OCI-LY7 (cell line): ENCODE results near the gene DDX19B. TPM values are rescaled to one million over a fixed set of nuclear protein-coding genes. Genes with fewer than 3 reads are reported as not detected.

ENCODE experiments used
- BruUV-seq: library from RNA; stranded (reverse); fragments of 400-500 nt; replicated peaks from 2 replicates; lab custom pipeline; 2021; lab: Mats Ljungman, UMichigan
- CTCF ChIA-PET: fragments of 300-600 bp; sonication (Branson Sonifier 250); formaldehyde crosslinking; loops from one replicate; lab custom pipeline; 2022; ENCODE audit warnings: antibody characterized with exemption; ENCODE audit not compliant: unreplicated experiment; lab: Charles Lee
- POLR2A ChIA-PET: fragments of 300-600 bp; sonication (Branson Sonifier 250); formaldehyde crosslinking; loops from one replicate; lab custom pipeline; 2022; ENCODE audit warnings: antibody characterized with exemption; lab: Charles Lee
- DNase-seq: peaks from one replicate; pipeline ENCODE4 v3.0.0-alpha.2; 2015; ENCODE audit warnings: low spot score
- H2AFZ ChIP-seq: fragments of 200-600 bp; sonication (generic), shearing (Covaris generic); 2 replicates; pipeline ENCODE4 v1.6.1; 2014; ENCODE audit warnings: mild to moderate bottlenecking, antibody characterized with exemption, low read length, moderate library complexity
- H3K27ac ChIP-seq: fragments of 200-600 bp; sonication (generic); 2 replicates; pipeline ENCODE4 v1.5.1; 2014; ENCODE audit warnings: mixed run types, low read depth, mild to moderate bottlenecking, moderate library complexity, low read length, inconsistent platforms; ENCODE audit not compliant: poor library complexity, severe bottlenecking
- H3K36me3 ChIP-seq: fragments of 200-600 bp; sonication (generic); 2 replicates; pipeline ENCODE4 v1.6.1; 2014; ENCODE audit warnings: mild to moderate bottlenecking, antibody characterized with exemption, low read length, moderate library complexity, mixed read lengths; ENCODE audit not compliant: insufficient read depth
- H3K4me1 ChIP-seq: fragments of 200-600 bp; sonication (generic); 2 replicates; pipeline ENCODE4 v1.5.1; 2014; ENCODE audit warnings: mild to moderate bottlenecking, low read length; ENCODE audit not compliant: insufficient read depth, poor library complexity, severe bottlenecking
- H3K4me2 ChIP-seq: fragments of 200-600 bp; sonication (generic); 2 replicates; pipeline ENCODE4 v1.6.1; 2014; ENCODE audit warnings: mild to moderate bottlenecking, low read length
- H3K4me3 ChIP-seq: fragments of 200-600 bp; sonication (generic); 2 replicates; pipeline ENCODE4 v1.5.1; 2014; ENCODE audit warnings: mild to moderate bottlenecking, low read depth, low read length; ENCODE audit not compliant: poor library complexity, severe bottlenecking
- H3K79me2 ChIP-seq: fragments of 200-600 bp; sonication (generic); 2 replicates; pipeline ENCODE4 v1.6.1; 2016; ENCODE audit warnings: low read depth, mild to moderate bottlenecking, low read length, moderate library complexity, mixed read lengths; ENCODE audit not compliant: insufficient read depth
- H3K9me2 ChIP-seq: fragments of 200-600 bp; sonication (generic); 2 replicates; pipeline ENCODE4 v1.6.1; 2016; ENCODE audit warnings: mild to moderate bottlenecking, low read length, mixed read lengths; ENCODE audit not compliant: insufficient read depth
- H3K9me3 ChIP-seq: fragments of 200-600 bp; sonication (generic); 2 replicates; pipeline ENCODE4 v1.6.1; 2014; ENCODE audit warnings: mild to moderate bottlenecking, mixed run types, low read length, mixed read lengths
- H4K20me1 ChIP-seq: fragments of 200-600 bp; sonication (generic); 2 replicates; pipeline ENCODE4 v1.6.1; 2014; ENCODE audit warnings: mild to moderate bottlenecking, antibody characterized with exemption, low read length, moderate library complexity, mixed read lengths; ENCODE audit not compliant: insufficient read depth
- CTCF ChIP-seq: fragments of 200-600 bp; sonication (generic); conservative IDR thresholded peaks from 2 replicates; pipeline ENCODE4 v1.5.1; 2014; ENCODE audit warnings: mild to moderate bottlenecking, antibody characterized with exemption, low read length, moderate library complexity, mixed read lengths
- EZH2phosphoT487 ChIP-seq: fragments of 200-600 bp; sonication (generic); IDR thresholded peaks from 2 replicates; pipeline ENCODE4 v1.6.1; 2018; ENCODE audit warnings: low read depth, borderline replicate concordance, mild to moderate bottlenecking, mixed run types, antibody characterized with exemption, low read length, moderate library complexity, mixed read lengths
- intact Hi-C: fragments of 100-400 bp; cut with micrococcal nuclease; formaldehyde crosslinking; loops from one replicate; pipeline ENCODE4 v1.10.0; 2022; ENCODE audit not compliant: unreplicated experiment
- total RNA-seq, 2 experiments: library from RNA; depleted of rRNA in 1 of 2; stranded (reverse); fragments of >200 nt in 1 of 2; shearing (Covaris generic) in 1 of 2; gene quantifications; 2 replicates each; pipeline ENCODE4 v1.2.3, GENCODE V29; 2014 to 2022

The DDX19B gene
- total RNA-seq, 2 experiments from 2014 or later, result 18.7 to 22.8 TPM

DNA sequence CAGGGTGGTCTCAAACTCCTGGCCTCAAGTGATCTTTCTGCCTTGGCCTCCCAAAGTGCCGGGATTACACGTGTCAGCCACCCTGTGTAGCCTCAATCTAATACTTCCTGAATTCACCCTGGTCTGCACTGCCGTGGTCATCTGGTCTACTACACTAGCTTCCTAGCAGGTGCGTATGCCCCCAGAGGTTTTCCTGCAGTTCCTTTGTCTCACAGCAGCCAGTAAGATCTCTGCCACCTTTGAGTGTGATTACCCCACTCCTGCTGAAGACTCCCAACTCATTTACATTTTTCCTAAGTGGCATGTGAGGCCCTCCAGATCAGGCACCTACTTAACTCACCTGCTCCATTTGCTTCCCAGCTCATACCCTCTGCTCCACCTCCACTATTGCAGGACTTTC is 42.6 kb downstream of the DDX19B start:
- Histone ChIP-seq H3K4me2 (no peak overlapping the region), H3K27ac (no peak overlapping the region), H3K36me3 (no peaks in the 10 kb centered on the region), H3K9me3 (no peaks in the 10 kb centered on the region), H4K20me1 (no peaks in the 10 kb centered on the region), H3K9me2 (no peaks in the 10 kb centered on the region), H3K4me1 (peaks cover 14% of the 10 kb centered on the region), H2AFZ (no peak overlapping the region), H3K4me3 (no peak overlapping the region), H3K79me2 (peaks cover 10% of the 10 kb centered on the region; the same call in 1 of the 2 replicates)
- DNase-seq, result peak; percentile 8
- intact Hi-C loops, result no loop called here
- TF ChIP-seq EZH2phosphoT487 (no peak), CTCF (no peak)
- no TSS peak for BruUV-seq
- POLR2A ChIA-PET, result no interaction called here
- CTCF ChIA-PET, result no interaction called here

GRCh38 chr16:70342016-70342415 is 43.0 kb downstream of the DDX19B start:
- Histone ChIP-seq H4K20me1 (no peaks in the 10 kb centered on the region), H3K9me2 (no peaks in the 10 kb centered on the region), H3K4me2 (no peak overlapping the region), H3K79me2 (peaks cover 13% of the 10 kb centered on the region), H3K27ac (no peak overlapping the region), H3K4me3 (no peak overlapping the region), H3K36me3 (no peaks in the 10 kb centered on the region), H2AFZ (no peak overlapping the region), H3K4me1 (peaks cover 14% of the 10 kb centered on the region), H3K9me3 (no peaks in the 10 kb centered on the region)
- ChIA-PET CTCF (no interaction called here), POLR2A (no interaction called here)
- no peak for DNase-seq
- BruUV-seq, result no TSS peak
- intact Hi-C loops, result no loop called here
- TF ChIP-seq CTCF, result no peak
- TF ChIP-seq EZH2phosphoT487, result no peak

DNA sequence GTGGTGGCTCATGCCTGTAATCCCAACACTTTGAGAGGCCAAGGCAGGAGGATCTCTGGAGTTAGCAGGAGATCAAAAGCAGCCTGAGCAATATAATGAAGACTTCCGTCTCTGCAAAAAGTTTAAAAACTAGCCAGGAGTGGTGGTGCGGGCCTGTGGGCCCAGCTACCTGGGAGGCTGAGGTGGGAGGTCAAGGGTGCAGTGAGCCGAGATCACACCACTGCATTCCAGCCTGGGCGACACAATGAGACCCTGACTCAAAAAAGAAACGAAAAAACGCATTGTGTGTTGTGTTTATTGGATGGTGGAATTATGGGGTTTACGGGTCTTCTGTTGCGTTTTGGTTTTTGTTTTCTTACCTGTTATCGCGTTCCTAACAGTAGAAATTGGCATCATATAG is 46.9 kb downstream of the DDX19B start:
- Histone ChIP-seq H3K4me2 (peak overlapping the region; percentile 93), H3K27ac (peak overlapping the region; percentile 53), H3K79me2 (peaks cover 41% of the 10 kb centered on the region), H3K9me2 (no peaks in the 10 kb centered on the region), H3K9me3 (no peaks in the 10 kb centered on the region), H3K4me1 (peaks cover 24% of the 10 kb centered on the region), H2AFZ (peak overlapping the region; percentile 71; the same call in 1 of the 2 replicates), H3K36me3 (peaks cover 21% of the 10 kb centered on the region), H4K20me1 (no peaks in the 10 kb centered on the region), H3K4me3 (peak overlapping the region; percentile 78)
- POLR2A ChIA-PET, result interaction anchor here (0.6 to 2.0 kb wide), 12 partner anchors 8 to 177 kb away, joined by 3 to 11 read pairs (median 4); partner anchors contain the start of genes COG4 and DDX19B
- intact Hi-C loops, result no loop called here
- DNase-seq, result no peak
- no TSS peak for BruUV-seq
- no peak for TF ChIP-seq EZH2phosphoT487
- no peak for TF ChIP-seq CTCF
- CTCF ChIA-PET, result interaction anchor here (0.5 to 0.6 kb wide), 2 partner anchors 65 to 176 kb away, joined by 3 read pairs; no protein-coding TSS in a partner anchor
